Skin epidermis (tissue), 12 donors: ENCODE measurements around the gene KRT26.
A peak's percentile ranks its signal among the peaks of the same experiment; 100 is the strongest.
"Not testable (repeated sequence)": the region's sequence is repeated elsewhere in the genome, so short reads cannot be mapped to it uniquely, and the experiment has no call there.

ENCODE experiments used
- H3K27ac ChIP-seq, 21 experiments: fragments of 200-600 bp; sonication (generic) in 11 of 21; one replicate each; pipeline ENCODE4 v1.5.0; 2020; ENCODE audit warnings: mild to moderate bottlenecking in 3 of 21, inconsistent platforms in 2 of 21, moderate library complexity in 2 of 21
- H3K4me3 ChIP-seq, 7 experiments: fragments of 200-600 bp; sonication (generic) in 2 of 7; one replicate each; pipeline ENCODE4 v1.5.0; 2020; ENCODE audit warnings: inconsistent platforms in 2 of 7, mild to moderate bottlenecking in 2 of 7, moderate library complexity in 1 of 7

KRT26 gene

DNA sequence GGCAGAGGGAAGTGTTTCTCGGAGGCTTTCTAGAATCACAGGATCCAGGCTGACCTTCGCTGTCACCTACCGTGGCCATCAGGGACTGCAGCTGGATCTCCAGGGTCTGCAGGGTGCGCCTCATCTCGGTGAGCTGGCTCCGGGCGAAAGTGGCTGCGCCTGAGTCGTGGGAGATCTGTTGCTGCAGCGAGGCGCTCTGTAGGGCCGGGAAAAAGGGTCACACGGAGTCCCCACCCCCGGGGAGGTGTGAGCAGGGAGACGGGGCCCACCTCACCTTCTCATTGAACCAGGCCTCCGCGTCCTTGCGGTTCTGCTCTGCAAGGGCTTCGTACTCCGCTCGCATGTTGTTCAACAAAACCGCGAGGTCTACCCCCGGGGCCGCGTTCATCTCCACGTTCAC lies 24.8 kb upstream of the KRT26 start:
- no peak overlapping the region for H3K27ac ChIP-seq
- no peak overlapping the region for H3K4me3 ChIP-seq

DNA sequence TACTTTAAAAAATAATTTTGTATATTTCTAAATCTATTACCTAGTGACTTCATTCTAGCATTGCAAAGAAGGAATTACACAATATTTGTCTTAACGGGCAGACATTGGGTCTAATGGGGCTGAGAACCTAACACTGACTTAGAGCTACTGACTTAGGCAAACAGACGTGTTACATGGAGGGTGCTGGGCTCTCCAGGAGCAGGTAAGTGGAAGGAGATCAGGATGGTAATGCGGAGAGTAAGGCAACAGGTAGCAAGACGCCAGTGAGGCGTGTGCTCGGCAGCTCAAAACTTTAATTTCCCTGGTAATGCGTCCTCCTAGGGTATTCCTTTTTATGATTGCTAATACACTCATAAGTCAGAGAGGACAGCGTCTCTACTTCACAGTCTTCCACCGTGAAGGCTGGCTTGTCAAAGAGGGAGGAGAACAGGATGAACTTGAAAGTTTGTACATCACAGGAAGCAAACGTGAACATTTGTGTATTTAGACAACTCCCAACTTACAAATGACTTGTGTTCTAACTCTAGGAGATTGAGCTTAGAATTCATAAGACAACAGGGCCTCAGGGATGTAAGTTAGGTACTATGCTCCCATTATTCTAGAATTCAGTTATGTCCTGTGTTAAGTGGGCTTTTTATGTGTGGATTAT lies 23.1 kb upstream of the KRT26 start:
- H3K27ac ChIP-seq, result no peak overlapping the region
- H3K4me3 ChIP-seq, result no peak overlapping the region

DNA sequence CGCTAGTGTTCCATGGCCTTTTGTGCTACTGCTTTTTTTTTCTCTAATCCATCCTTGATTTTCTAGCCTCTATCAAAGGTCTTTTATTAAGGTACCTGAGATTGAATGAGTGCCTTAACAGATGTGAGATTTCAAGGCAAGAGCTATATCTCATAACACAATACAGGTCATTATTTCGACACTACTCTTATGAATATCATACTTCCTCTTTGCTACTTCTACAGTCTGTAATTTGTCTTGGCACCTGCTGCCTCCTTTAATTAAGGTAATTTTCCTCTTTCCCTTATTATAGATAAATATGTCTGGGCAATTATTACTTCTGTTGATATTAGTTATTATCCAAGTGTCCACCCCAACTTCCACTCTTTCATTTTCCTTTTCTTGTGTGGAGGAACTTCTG lies 22.5 kb upstream of the KRT26 start:
- no peak overlapping the region for H3K27ac ChIP-seq
- no peak overlapping the region for H3K4me3 ChIP-seq

DNA sequence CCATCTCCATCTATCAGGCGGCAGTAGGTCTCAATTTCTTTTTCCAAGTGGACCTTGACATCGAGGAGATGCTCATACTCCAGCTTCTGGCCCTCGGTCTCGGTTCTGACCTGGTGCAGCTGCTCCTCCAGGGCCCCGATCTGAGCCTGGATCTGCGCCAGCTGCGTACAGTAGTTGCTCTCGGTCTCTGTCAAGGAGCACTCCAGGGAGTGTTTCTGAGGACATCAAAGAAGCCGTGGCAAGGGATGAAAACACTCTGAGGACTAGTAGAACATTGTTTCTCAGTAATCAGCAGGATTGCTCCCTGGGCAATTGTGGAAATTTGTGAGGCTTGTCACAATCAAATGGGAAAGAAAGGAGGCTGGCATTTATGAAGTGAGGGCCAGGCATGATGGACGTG lies 21.8 kb upstream of the KRT26 start:
- no peak overlapping the region for H3K27ac ChIP-seq

DNA sequence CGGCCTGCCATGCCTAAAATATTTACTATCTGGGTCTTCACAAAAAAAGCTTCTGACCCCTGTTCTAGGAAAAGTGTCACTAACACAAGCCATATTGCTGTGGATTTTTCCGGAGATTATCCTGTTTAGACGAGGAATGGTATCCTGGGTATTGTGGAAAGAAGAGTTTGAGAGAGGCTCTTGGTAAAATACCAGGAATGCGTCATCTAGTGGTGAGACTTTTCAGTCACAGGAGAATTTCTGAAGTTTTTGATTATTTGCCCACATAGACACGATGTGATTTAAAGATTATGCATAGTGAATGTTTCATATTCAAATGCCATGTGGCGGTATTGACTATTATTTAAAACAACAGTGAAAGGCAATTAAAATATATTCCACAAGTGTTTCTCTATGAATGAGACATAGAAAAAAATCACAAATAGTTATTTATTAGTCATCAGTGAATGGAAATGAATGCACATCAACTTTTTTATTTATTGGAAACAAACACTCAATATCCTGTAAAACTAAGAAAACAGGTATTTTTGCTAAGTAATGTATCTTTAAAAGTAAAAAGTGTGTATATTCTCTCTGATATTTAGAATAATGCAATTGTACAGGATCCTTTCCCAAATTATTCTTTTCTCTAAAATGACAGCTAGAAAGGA lies 19.9 kb upstream of the KRT26 start:
- Histone ChIP-seq H3K4me3 (no peak overlapping the region), H3K27ac (no peak overlapping the region)

More for the DNA sequence above, 21.8 kb upstream of the KRT26 start:
- no peak overlapping the region for H3K4me3 ChIP-seq

DNA sequence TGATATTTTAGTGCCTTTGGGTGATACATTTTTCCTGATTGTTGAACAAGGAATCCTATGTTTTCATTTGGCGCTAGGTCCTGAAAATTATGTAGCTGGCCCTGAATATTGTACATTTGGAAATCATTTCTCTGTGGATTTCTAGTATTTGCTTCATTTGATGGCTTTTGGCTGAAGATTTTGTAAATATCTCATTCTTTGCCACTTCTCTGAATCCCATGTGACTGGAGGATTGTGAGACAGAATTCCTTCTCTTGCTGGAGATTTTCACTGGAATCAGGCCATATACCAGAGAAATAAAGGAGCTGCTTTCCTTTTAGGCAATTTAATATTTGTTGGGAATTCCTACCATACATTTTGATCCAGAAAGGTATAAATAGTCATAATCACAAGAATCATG lies 19.1 kb upstream of the KRT26 start:
- Histone ChIP-seq H3K27ac (no peak overlapping the region), H3K4me3 (no peak overlapping the region)

DNA sequence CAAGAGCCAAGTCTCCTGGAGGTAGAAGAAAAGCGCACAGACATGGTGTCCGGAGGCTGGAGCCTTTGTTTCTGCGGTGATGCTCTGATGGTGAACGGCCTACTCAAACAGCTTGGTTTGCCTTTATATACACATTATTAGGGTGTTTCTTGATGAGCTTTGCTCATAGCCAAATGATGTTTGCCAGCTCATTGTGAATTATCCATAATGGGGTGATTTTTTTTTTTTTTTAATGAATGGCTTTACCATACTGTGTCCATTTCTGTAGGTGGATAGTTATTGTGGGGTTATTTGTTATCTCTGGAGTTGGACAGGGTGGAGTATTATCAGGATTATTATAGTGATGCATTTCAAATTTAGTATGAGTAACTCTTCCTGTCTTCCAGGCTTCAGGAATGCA lies 10.4 kb upstream of the KRT26 start, which contains the start of gene KRT27:
Gene KRT27 (minus strand): TSS at position 101 of the 400 bp plus-strand sequence. CDS start 57 bp downstream, at position 44.
- H3K27ac ChIP-seq, result no peak within 1 kb of the TSS
- H3K4me3 ChIP-seq, result no peak within 1 kb of the TSS

DNA sequence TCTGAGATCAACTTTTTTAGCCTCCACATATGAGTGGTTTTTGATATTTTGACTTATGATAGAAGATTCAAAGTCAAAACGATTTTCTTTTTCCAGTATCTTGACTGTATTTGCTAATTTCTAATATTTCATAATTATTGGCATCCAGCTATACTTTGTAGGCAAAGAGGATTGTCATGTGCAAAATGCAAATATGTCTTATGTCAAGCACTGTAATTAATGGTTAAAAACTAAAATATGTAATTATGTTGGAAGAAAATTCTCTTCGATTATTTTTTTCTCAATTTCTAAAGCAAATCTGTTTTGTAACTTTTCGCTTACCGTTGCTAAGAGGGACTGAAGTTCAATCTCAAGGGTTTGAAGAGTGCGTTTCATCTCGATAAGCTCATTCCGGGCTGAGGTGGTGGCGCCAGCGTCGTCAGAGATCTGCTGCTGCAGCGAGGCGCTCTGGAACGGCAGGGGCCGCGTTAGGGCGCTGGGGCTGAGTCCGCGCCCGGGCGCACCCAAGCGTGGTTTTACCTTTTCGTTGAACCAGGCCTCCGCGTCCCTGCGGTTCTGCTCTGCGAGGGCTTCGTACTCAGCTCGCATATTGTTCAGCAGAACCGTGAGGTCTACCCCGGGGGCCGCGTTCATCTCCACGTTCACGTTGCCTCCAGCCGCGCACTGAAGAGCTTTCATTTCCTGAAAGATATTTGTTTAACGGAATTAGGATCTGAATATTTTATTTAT lies 7.3 kb upstream of the KRT26 start:
- peak overlapping the region in 2 of 7 experiments; percentile 16 for H3K4me3 ChIP-seq
- no peak overlapping the region for H3K27ac ChIP-seq

DNA sequence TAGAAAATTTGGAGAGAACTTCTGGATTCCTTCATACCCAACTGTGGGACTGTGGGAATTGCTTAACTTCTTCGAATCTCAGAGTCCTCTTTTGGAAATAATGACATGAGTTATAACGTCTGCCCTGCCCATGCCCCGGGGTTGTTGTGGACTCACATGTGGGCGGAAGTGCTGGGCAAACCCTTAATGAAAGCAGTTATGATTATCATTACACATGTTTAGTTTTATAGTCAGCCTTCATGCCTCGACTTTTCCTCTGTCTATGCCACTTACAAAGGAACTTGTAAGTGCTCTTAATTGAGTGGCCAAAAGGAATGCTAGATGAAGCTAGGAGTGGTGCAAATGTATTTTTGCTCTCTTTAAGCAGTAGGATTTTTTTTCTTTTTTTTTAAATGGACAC lies 6.5 kb upstream of the KRT26 start:
- Histone ChIP-seq H3K27ac (no peak overlapping the region), H3K4me3 (no peak overlapping the region)

DNA sequence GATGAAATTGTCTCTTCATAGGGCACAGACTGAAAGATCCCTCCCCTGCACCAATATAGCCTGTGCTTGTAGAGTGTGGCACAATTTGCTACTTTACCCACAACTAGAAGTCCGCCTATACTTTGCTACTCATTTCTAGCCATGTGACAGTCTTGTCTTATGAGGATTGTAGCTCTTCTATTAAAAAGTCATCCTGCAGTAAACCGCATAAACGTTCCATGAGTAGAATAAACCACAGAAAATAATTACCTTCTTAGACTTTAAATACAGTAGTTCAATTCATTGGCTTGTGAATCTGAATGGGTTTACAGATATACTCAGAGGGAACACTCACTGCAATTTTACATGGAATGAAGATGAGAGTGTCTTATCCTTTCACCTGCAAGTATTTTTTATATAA lies 6.0 kb upstream of the KRT26 start:
- H3K4me3 ChIP-seq, result no peak overlapping the region
- no peak overlapping the region for H3K27ac ChIP-seq

DNA sequence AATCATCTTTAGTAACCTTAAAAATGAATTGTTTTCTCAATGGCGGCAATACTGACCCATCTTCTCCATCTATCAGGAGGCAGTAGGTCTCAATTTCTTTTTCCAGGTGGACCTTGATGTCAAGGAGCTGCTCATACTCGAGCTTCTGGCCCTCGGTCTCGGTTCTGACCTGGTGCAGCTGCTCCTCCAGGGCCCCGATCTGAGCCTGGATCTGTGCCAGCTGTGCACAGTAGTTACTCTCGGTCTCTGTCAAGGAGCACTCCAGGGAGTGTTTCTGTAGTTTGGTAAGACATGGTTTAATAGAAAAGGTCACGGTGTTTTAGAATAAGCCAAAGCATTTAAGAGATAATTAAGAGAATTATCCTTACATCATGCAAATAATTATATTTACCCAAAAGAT lies 5.5 kb upstream of the KRT26 start:
- Histone ChIP-seq H3K4me3 (no peak overlapping the region), H3K27ac (no peak overlapping the region)

DNA sequence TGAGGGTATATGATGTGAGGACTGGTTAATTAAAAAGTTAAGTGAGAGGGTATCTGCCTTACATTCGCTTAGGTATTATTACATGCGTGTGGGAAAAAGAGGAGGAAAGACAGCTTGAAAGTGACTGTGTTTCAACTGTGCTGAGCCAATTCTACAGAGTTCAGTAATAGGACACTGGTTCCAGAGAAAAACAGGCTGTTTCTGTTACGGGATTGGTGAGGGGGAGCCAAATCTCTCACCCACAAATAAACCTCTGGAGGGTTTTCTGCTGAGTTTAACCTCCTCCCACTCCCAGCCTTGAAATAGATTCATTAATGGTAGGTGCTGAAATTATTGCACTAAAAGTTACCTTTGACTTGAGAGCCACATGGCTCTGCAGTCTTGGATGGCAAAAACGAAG lies 3.9 kb upstream of the KRT26 start:
- no peak overlapping the region for H3K4me3 ChIP-seq
- H3K27ac ChIP-seq, result no peak overlapping the region

DNA sequence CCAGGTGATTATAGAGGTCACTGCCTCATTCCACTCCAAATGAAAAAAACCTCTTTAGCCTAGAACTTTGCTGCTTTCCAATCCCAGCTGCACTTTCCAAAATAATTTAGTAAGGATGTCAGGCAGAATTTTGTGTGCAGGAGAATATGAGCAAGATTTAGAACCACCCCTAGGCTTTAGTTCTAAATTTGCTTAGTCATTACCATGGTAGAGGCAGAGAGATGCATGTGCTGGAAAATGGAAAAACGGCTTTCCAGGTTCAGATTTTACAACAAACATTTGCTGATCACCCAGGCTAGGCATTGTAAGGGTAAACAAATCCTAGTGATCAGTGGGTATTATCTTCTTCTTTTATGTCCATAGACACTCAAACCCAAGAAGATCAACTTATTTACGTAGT lies 6.3 kb downstream of the KRT26 start:
- no peak overlapping the region for H3K27ac ChIP-seq
- H3K4me3 ChIP-seq, result no peak overlapping the region

DNA sequence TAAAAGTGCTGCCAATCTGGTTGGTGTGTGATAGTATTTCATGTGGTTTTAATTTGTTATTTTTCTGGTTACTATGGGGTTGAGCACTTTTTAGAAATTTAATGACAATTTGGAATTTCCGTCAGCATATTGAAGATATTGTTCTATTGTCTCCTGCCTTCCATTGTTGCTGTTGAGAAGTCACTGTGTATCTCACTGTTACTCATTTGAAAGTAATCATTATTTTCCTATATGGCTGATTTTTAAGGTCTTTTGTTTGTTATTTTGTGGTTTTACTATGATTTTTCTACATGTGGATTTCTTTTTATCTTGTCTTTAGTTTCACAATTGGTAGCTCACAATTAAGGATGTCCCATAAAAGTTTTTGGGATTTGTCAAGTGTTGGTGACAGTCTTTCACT lies 8.2 kb downstream of the KRT26 start:
- Histone ChIP-seq H3K4me3 (no peak overlapping the region), H3K27ac (no peak overlapping the region)

DNA sequence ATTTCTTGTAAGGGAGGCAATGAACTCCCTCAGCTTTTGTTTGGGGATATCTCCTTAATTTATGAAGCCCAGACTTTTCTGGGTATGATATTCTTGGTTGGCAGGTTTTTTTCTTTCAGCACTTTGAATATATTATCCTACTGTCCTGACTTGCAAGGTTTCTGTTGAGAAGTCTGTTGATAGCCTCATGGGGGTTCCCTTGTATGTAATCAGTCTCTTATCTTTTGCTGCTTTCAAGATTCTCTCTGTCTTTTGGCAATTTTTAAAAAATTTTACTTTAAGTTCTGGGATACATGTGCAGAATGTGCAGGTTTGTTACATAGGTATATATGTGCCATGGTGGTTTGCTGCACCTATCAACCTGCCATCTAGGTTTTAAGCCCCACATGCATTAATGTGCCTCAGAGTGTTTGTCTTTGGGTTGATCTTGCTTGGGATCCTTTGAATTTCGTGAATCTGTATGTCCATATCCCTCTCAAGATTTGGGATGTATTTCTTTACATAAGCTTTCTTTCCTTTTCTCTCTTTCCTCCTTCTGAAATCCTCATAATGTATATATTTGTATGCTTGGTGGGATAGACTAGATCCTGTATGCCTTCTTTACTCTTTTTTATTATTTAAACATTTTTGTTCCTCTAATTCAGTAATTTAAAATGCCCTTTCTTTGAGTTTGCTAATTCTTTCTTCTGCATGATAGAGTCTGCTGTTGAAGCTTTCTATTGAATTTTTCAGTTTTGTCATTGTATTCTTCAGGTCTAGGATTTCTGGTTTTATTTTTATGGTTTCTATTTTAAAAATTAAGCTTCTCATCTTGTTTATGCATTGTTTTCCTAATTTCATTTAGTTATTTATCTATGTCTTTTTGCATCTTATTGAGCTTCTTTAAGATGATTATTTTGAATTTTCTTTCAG lies 11.6 kb downstream of the KRT26 start:
- Histone ChIP-seq H3K4me3 (no peak overlapping the region), H3K27ac (no peak overlapping the region)

DNA sequence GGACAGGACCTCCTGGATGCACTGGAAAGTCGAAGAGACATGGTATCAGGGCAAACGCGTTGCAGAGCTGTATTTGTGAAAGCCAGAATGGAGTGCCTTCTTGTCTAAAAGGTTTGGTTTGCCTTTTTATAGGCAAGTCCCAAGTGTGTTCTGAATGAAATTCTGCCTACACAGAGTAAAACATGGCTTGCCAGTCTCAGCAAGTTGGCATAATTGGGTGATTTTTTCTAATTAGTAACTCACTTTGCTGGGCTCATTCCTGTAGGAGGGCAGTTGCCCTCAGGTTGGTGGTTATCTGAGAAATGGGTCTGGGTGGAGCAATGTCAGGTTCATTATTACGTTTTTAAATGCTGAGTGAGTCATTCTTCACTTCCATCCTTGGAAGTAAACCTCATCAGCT lies 16.8 kb downstream of the KRT26 start, which contains the start of gene KRT25:
Gene KRT25 (minus strand): TSS at position 101 of the 400 bp plus-strand sequence. CDS start 60 bp downstream, at position 41.
- no peak within 1 kb of the TSS for H3K27ac ChIP-seq

DNA sequence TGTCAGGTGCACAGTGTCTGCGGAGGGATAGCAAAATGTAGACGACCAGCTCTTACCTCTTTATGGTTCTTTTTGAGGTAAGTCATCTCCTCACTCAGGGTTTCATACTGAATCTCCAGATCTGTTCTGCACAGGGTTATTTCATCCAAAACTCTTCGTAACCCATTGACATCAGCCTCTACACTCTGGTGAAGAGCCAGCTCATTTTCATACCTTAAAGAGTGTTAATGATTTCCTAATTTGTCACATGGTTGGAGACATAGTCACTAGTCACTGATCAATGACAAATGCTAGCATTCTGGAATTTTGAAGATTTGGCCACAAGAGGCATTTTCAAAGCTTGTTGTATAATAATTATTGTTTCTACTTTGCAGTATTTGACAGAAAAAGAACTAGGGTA lies 18.2 kb downstream of the KRT26 start:
- Histone ChIP-seq H3K4me3 (no peak overlapping the region), H3K27ac (no peak overlapping the region)

More for the DNA sequence above, 16.8 kb downstream of the KRT26 start, which contains the start of gene KRT25:
- H3K4me3 ChIP-seq, result no peak within 1 kb of the TSS

DNA sequence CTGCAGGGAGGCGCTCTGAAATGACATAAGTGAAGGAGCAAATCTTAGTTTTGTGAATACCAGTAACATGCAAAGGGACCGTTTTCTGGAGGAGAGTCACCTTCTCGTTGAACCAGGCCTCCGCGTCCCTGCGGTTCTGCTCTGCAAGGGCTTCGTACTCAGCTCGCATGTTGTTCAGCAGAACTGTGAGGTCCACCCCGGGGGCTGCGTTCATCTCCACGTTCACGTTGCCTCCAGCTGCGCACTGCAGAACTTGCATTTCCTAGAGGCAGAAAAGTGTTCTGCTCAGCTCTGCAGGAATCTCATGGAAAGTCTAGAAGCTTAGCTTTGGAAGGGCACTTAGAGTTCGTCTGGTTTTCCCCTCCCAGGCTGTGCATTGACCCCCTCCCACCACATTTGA lies 20.9 kb downstream of the KRT26 start:
- Histone ChIP-seq H3K27ac (no peak overlapping the region), H3K4me3 (no peak overlapping the region)

DNA sequence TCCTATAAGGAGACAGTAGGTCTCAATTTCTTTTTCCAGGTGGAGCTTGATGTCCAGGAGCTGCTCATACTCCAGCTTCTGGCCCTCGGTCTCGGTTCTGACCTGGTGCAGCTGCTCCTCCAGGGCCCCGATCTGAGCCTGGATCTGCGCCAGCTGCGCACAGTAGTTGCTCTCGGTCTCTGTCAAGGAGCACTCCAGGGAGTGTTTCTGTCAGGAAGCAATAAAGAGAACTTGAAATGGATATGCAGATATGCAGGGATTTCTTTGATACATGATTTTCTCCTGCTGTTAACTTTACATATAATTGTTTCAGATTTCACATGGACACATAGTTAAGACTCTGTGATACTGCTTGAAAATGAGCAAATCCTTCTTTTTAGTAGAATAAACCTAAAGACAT lies 21.6 kb downstream of the KRT26 start:
- no peak overlapping the region for H3K4me3 ChIP-seq
- H3K27ac ChIP-seq, result no peak overlapping the region

DNA sequence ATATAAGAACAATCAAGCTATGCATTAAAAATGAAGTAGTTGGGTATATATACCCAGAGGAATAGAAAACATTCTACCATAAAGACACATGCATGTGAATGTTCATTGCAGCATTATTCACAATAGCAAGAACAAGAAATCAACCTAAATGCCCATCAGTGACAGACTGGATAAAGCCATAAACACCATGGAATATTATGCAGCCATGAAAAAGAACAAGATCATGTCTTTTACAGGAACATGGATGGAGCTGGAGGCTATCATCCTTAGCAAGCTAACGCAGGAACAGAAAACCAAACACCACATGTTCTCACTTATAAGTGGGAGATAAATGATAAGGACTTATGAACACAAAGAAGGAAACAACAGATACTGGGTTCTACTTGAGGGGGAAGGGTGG lies 23.3 kb downstream of the KRT26 start:
- not testable (repeated sequence) for H3K27ac ChIP-seq, H3K4me3 ChIP-seq
